Ovary (tissue), 3 donors: ENCODE measurements around the gene NPAS3.

ENCODE experiments used
- CTCF ChIP-seq, 3 donors: fragments of 450-650 bp in 2 of 3; fragments of 200-600 bp in 1 of 3; IDR thresholded peaks; one replicate each; pipeline versions ENCODE4 v1.5.1 to v1.8.0; 2016 to 2022; ENCODE audit warnings: antibody characterized with exemption in 3 of 3, mild to moderate bottlenecking in 1 of 3
- EP300 ChIP-seq: sonication (generic); formaldehyde crosslinking; IDR thresholded peaks from one replicate; pipeline ENCODE4 v1.6.1; 2017; ENCODE audit warnings: antibody characterized with exemption
- POLR2A ChIP-seq: fragments of 450-650 bp; IDR thresholded peaks from one replicate; pipeline ENCODE4 v1.6.1; 2017; ENCODE audit warnings: antibody characterized with exemption, mild to moderate bottlenecking, moderate library complexity
- donor health status: DM: no; HTN: no; CAD: no.

DNA sequence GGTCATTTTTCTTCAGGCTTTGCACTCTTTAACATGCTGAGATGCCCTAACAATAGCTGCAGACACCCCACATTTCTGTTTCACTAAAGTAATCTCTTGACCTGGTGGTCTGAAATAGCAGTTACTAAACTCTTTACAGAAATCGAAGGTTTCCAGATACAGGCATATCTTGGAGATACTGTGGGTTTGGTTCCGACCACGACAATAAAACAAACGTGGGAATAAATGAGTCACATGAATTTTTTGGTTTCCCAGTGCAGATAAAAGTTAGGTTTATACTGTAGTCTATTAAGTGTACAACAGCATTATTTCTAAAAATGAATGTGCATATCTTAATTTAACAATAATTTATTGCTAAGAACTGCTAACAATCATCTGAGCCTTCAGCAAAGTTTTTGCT is 803.5 kb downstream of the NPAS3 start:
- no peak for TF ChIP-seq CTCF (IDR thresholded peaks at IDR 0.05)
- no peak for TF ChIP-seq POLR2A
- TF ChIP-seq EP300 = no peak
